Prostate gland (tissue), 2 donors: ENCODE results near the gene BPIFB3. TPM values are rescaled to one million over a fixed set of nuclear protein-coding genes. Genes with fewer than 3 reads are reported as not detected.
A peak's percentile ranks its signal among the peaks of the same experiment; 100 is the strongest.
"Not testable (repeated sequence)": the region's sequence is repeated elsewhere in the genome, so short reads cannot be mapped to it uniquely, and the experiment has no call there.

Experiments
- DNase-seq: peaks from one replicate; pipeline ENCODE4 v3.0.0-alpha.2; 2019; ENCODE audit warnings: low spot score
- H3K27ac ChIP-seq, 2 donors: fragments of 200-600 bp; sonication (generic); 2 replicates each; pipeline ENCODE4 v1.5.1; 2017 to 2019
- H3K27me3 ChIP-seq: fragments of 200-600 bp; sonication (generic); replicated peaks from 2 replicates; pipeline ENCODE4 v1.5.1; 2019; ENCODE audit not compliant: insufficient read depth
- H3K36me3 ChIP-seq, 2 donors: fragments of 200-600 bp; sonication (generic); 1 replicate in 1 of 2; 2 replicates in 1 of 2; pipeline versions ENCODE4 v1.5.1 to v1.8.1; 2017 to 2019
- H3K4me1 ChIP-seq: fragments of 200-600 bp; sonication (generic); replicated peaks from 2 replicates; pipeline ENCODE4 v1.5.1; 2019
- H3K4me3 ChIP-seq, 2 donors: fragments of 200-600 bp; sonication (generic); 2 replicates each; pipeline ENCODE4 v1.5.1; 2017 to 2019
- H3K9me3 ChIP-seq: fragments of 200-600 bp; sonication (generic); 2 replicates; pipeline ENCODE4 v1.5.1; 2017
- POLR2A ChIP-seq: fragments of 450-650 bp; IDR thresholded peaks from one replicate; pipeline ENCODE4 v1.6.1; 2016; ENCODE audit warnings: antibody characterized with exemption, mild to moderate bottlenecking
- POLR2AphosphoS5 ChIP-seq: sonication (generic); formaldehyde crosslinking; IDR thresholded peaks from one replicate; pipeline ENCODE4 v1.6.1; 2017; ENCODE audit warnings: antibody characterized with exemption
- WGBS: methylation state at CpG from one replicate; pipeline ENCODE4 v1.1.5; 2018; 5-methylcytosine and 5-hydroxymethylcytosine counted together
- intact Hi-C: fragments of 100-400 bp; cut with DNase I; formaldehyde crosslinking; loops from one replicate; pipeline ENCODE4 v1.14.2; 2022
- total RNA-seq, 2 donors: library from RNA; depleted of rRNA; stranded (reverse); fragments of >200 nt; gene quantifications; one replicate each; pipeline ENCODE4 v1.1.0, GENCODE V29; 2016
- TF ChIP-seq, protein P1 (sequence below), 4 experiments: fragments of 200-600 bp in 2 of 4; fragments of 450-650 bp in 2 of 4; sonication (generic) in 2 of 4; IDR thresholded peaks; 1 replicate in 3 of 4; 2 replicates in 1 of 4; pipeline ENCODE4 v1.5.1; 2016 to 2019; ENCODE audit warnings: antibody characterized with exemption in 4 of 4, mild to moderate bottlenecking in 2 of 4, moderate library complexity in 2 of 4

Gene BPIFB3
- total RNA-seq, 2 donors from 2014 or later: not detected

DNA sequence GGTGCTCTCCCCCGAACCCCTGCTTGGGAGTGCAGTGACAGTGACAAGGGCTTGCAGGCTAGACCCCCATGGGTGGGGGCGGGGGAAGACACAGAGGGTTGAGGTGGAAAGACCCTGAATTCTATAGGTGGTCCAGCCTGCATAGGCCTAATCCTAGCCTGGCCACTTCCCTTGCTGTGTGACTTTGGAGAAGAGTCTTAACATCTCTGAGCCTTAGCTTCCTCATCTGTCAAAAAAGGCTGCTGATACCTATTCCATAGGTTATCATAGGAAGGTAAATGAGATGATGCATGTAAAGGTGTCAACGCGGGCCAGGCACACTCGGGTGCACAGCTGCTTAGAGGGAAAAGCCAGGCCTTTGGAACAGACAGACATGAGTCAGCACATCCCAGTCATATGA lies 41.5 kb downstream of the BPIFB3 start:
- no peak for TF ChIP-seq POLR2AphosphoS5
- WGBS: 91% methylated on average over 5 of the region's 5 CpGs
- DNase-seq: no peak
- intact Hi-C loops: loop anchor here (10.0 kb wide), 1 partner anchor 300 kb away; no protein-coding TSS in a partner anchor
- Histone ChIP-seq H3K36me3 (no peaks in the 10 kb centered on the region), H3K4me1 (no peaks in the 10 kb centered on the region), H3K27ac (no peak overlapping the region), H3K4me3 (no peak overlapping the region), H3K9me3 (no peaks in the 10 kb centered on the region), H3K27me3 (no peaks in the 10 kb centered on the region)

DNA sequence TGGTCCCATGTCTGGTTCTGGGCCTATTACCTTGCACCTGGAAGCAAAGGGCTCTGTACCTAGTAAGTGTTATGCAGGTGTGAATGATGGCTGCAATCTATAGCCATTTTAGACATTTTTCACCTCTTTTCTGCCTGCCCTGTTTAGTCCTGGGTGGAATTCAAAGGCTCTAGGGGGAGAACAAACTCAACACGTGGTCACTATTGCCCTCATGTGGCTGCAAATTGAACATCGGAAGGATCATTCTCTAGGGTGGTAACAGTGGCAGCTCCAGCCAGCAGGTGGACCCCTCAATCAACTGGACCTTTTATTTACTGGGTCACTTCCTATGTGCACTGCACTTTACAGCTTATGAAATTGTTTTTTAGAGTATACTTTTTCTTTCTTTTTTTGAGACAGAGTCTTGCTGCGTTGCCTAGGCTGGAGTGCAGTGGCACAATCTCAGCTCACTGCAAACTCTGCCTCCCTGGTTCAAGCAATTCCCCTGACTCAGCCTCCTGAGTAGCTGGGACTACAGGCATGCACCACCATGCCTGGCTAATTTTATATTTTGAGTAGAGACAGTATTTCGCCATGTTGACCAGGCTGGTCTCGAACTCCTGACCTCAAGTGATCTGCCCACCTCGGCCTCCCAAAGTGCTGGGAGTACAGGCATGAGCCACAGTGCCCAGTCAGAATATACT lies 42.3 kb downstream of the BPIFB3 start:
- intact Hi-C loops: loop anchor here (10.0 kb wide), 1 partner anchor 301 kb away; no protein-coding TSS in a partner anchor
- peak; percentile 23 for DNase-seq
- not testable (repeated sequence) for H3K4me1 ChIP-seq, H3K4me3 ChIP-seq, H3K9me3 ChIP-seq, H3K27ac ChIP-seq, H3K27me3 ChIP-seq, H3K36me3 ChIP-seq
- TF ChIP-seq, protein P1, sequence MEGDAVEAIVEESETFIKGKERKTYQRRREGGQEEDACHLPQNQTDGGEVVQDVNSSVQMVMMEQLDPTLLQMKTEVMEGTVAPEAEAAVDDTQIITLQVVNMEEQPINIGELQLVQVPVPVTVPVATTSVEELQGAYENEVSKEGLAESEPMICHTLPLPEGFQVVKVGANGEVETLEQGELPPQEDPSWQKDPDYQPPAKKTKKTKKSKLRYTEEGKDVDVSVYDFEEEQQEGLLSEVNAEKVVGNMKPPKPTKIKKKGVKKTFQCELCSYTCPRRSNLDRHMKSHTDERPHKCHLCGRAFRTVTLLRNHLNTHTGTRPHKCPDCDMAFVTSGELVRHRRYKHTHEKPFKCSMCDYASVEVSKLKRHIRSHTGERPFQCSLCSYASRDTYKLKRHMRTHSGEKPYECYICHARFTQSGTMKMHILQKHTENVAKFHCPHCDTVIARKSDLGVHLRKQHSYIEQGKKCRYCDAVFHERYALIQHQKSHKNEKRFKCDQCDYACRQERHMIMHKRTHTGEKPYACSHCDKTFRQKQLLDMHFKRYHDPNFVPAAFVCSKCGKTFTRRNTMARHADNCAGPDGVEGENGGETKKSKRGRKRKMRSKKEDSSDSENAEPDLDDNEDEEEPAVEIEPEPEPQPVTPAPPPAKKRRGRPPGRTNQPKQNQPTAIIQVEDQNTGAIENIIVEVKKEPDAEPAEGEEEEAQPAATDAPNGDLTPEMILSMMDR (IDR thresholded peaks at IDR 0.05): peak in 3 of 4 experiments; percentile 59 to 74 (median 65)
- WGBS: 36% methylated on average over 6 of the region's 6 CpGs

DNA sequence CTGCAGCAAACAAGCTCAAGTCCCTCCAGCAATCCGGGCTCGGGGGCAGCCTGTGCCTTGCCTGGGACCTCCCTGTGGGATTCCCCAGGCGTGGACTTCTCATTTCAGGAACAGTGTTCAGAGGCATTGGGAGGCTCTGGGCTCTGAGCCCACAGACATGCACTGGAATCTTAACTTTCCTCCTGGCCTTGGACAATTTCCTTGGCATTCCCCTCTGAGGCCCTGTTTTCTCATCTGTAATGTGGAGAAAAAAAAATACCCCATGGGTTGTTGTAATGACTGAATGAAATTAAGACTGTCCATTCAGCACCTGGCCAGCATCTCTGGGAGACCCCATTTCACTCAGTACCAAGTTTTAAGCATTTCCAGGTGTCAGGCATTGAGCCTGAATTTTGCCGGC lies 43.3 kb downstream of the BPIFB3 start:
- intact Hi-C loops: loop anchor here (10.0 kb wide), 1 partner anchor 302 kb away; no protein-coding TSS in a partner anchor
- WGBS: 44% methylated on average over 4 of the region's 4 CpGs
- no peak for TF ChIP-seq POLR2AphosphoS5
- no peak for TF ChIP-seq POLR2A
- TF ChIP-seq, protein P1 (IDR thresholded peaks at IDR 0.05): no peak

DNA sequence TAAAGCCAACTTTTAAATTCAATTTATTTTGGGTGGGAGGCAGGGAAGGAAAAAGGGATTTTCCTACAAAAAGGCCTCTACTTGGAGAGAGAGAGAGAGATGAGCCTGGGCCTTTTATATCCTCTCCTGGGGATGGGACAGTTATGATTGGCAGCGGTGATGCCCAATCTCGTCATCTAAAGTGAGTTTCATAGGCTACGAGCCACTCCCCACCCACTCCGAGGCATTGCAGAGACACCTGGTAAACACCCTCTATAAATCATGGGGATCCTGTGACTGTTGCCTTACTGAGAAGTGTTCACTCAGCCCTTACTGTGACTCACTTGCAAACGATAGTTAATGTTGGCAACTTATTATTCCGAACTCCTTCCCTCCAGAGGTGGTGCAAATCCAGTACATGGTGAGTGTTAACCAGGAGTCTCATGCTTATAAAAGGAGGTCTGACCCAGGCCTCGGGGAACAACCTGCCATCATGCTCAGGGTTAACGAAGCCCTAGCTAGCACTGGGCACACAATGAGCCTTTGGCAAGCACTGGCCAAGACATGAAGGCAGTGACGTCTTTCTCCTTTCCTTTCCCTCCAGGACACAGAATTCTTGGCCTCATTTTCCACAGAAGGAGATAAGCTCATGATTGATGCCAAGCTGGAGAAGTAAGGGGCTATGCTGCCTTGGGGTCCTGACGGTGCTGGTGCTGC lies 46.3 kb downstream of the BPIFB3 start:
- Histone ChIP-seq H3K36me3 (no peaks in the 10 kb centered on the region), H3K4me1 (no peaks in the 10 kb centered on the region), H3K4me3 (no peak overlapping the region), H3K9me3 (no peaks in the 10 kb centered on the region), H3K27ac (no peak overlapping the region), H3K27me3 (no peaks in the 10 kb centered on the region)
- TF ChIP-seq POLR2AphosphoS5 (no peak), POLR2A (no peak)
- TF ChIP-seq, protein P1 (IDR thresholded peaks at IDR 0.05): no peak
- 50% methylated on average over 10 of the region's 10 CpGs for WGBS
- no peak for DNase-seq
- intact Hi-C loops: loop anchor here (10.0 kb wide), 1 partner anchor 305 kb away; no protein-coding TSS in a partner anchor

More for the DNA sequence above, 43.3 kb downstream of the BPIFB3 start:
- Histone ChIP-seq H3K36me3 (no peaks in the 10 kb centered on the region), H3K27me3 (no peaks in the 10 kb centered on the region), H3K4me1 (no peaks in the 10 kb centered on the region), H3K4me3 (no peak overlapping the region), H3K27ac (no peak overlapping the region), H3K9me3 (no peaks in the 10 kb centered on the region)
- no peak for DNase-seq

DNA sequence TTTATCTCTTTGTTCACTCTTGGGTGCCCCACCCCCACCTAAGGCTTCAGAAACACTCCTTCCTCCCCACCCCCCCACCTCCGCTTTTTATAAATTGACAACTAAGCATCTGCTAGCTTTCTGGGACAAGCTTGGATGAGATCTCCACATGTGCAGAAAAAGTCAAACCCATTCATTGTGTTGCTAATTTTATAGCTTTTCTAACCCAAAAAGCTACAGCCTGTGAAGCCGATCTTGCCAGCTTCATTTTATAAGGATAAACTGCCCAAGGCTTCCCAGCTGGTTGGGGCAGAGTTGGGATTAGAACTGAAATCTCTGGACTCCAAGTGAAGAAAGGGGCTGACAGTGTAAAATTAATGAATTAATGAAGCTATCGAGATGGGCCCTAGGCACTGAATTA lies 49.9 kb downstream of the BPIFB3 start:
- H3K36me3 ChIP-seq: no peaks in the 10 kb centered on the region
- no peak overlapping the region for H3K4me3 ChIP-seq
- DNase-seq: no peak
- H3K4me1 ChIP-seq: no peaks in the 10 kb centered on the region
- H3K9me3 ChIP-seq: no peaks in the 10 kb centered on the region
- no peak overlapping the region for H3K27ac ChIP-seq
- intact Hi-C loops: no loop called here
- 50% methylated on average over 3 of the region's 3 CpGs for WGBS
- no peaks in the 10 kb centered on the region for H3K27me3 ChIP-seq
- TF ChIP-seq POLR2A (no peak), POLR2AphosphoS5 (no peak)
- TF ChIP-seq, protein P1 (IDR thresholded peaks at IDR 0.05): no peak
